Measurements from ENCODE around the gene SNN.

GRCh38 chr16:11671271-11671670, 3.0 kb downstream of the SNN start:
- TF ChIP-seq CTCF (IDR thresholded peaks at IDR 0.05; ENCODE audit: low read depth, low read length, poor library complexity, severe bottlenecking) (no peak), EZH2phosphoT487 (IDR thresholded peaks at IDR 0.05; ENCODE audit: borderline replicate concordance, low read length) (no peak)

All from DOHH2 (cell line).